GM13976 (cell line): Measurements from ENCODE around the gene HOXA3.
A peak's percentile ranks its signal among the peaks of the same experiment; 100 is the strongest.

Source experiments
- DNase-seq: peaks from one replicate; pipeline ENCODE4 v3.0.0; 2012; ENCODE audit warnings: low spot score
- CTCF ChIP-seq: IDR thresholded peaks from 2 replicates; pipeline ENCODE4 v1.5.1; 2012; ENCODE audit warnings: borderline replicate concordance, mild to moderate bottlenecking; ENCODE audit not compliant: insufficient read depth; ENCODE audit errors: extremely low read depth, missing control alignments, control extremely low read depth
- in situ Hi-C: fragments of 300-500 bp; cut with MboI; formaldehyde crosslinking; loops from one replicate; pipeline ENCODE4 v1.12.0; 2022; ENCODE audit warnings: low sequenced_read_pairs, mixed read lengths, inconsistent platforms; ENCODE audit not compliant: unreplicated experiment

Gene HOXA3

GRCh38 chr7:27145914-27146412, 6.4 kb downstream of the HOXA3 start:
- DNase-seq = no peak
- no peak for TF ChIP-seq CTCF
- in situ Hi-C loops = no loop called here

- DNase-seq = peak; percentile 20
- in situ Hi-C loops = no loop called here
- no peak for TF ChIP-seq CTCF
These were observed 7.0 kb downstream of the HOXA3 start for GRCh38 chr7:27145165-27145913.

- no peak for DNase-seq
- in situ Hi-C loops = no loop called here
- no peak for TF ChIP-seq CTCF
These were observed 7.6 kb downstream of the HOXA3 start for GRCh38 chr7:27144781-27145164.

GRCh38 chr7:27143950-27144780, 8.2 kb downstream of the HOXA3 start:
- peak; percentile 16 for DNase-seq
- in situ Hi-C loops = no loop called here

GRCh38 chr7:27143023-27143949, 9.1 kb downstream of the HOXA3 start, which contains the start of gene HOXA5:
HOXA5 (minus strand) TSS chr7:27143681; CDS start chr7:27143607, 74 bp downstream.
- in situ Hi-C loops = no loop called here
- DNase-seq = peak; percentile 32
- TF ChIP-seq CTCF = no peak

More at GRCh38 chr7:27143950-27144780, 8.2 kb downstream of the HOXA3 start:
- no peak for TF ChIP-seq CTCF
